IMR-90 (cell line): ENCODE measurements around the gene TENM4. TPM values are rescaled to one million over a fixed set of nuclear protein-coding genes. Genes with fewer than 3 reads are reported as not detected.

Experiments used
- ATAC-seq: fragments of 200-7000 bp; cut with Tn5 transposase; 2 replicates; pipeline ENCODE4 v1.9.1; 2020; ENCODE audit warnings: low read depth, mild to moderate bottlenecking, moderate library complexity
- BruUV-seq: library from RNA; stranded (reverse); fragments of 400-500 nt; replicated peaks from 2 replicates; lab custom pipeline; 2021; lab: Mats Ljungman, UMichigan
- CTCF ChIA-PET: fragments of 300-600 bp; formaldehyde crosslinking; extraction: SDS; loops from one replicate; lab custom pipeline; 2021; ENCODE audit warnings: antibody characterized with exemption; lab: Yijun Ruan, JAX
- POLR2A ChIA-PET: fragments of 300-600 bp; sonication (Branson Sonifier 250); formaldehyde crosslinking; loops from one replicate; lab custom pipeline; 2022; ENCODE audit warnings: antibody characterized with exemption; ENCODE audit not compliant: unreplicated experiment; lab: Charles Lee
- DNase-seq: peaks from one replicate; pipeline ENCODE4 v3.0.0; 2013
- H2AFZ ChIP-seq: replicated peaks from 2 replicates; pipeline ENCODE3; 2013; ENCODE audit warnings: low read length, mild to moderate bottlenecking; ENCODE audit not compliant: poor library complexity
- H2AK5ac ChIP-seq: 2 replicates; pipeline ENCODE4 v1.6.1; 2013; ENCODE audit warnings: low read depth, low read length, inconsistent platforms
- H2AK9ac ChIP-seq: replicated peaks from 2 replicates; pipeline ENCODE3; 2013; ENCODE audit warnings: mild to moderate bottlenecking, low read depth, low read length, moderate library complexity; ENCODE audit not compliant: poor library complexity
- H2BK120ac ChIP-seq: 2 replicates; pipeline ENCODE4 v1.6.1; 2013; ENCODE audit warnings: low read depth, low read length, inconsistent platforms
- H2BK15ac ChIP-seq: 3 replicates; pipeline ENCODE4 v1.6.1; 2013; ENCODE audit warnings: low read depth, low read length, inconsistent platforms
- H2BK20ac ChIP-seq: 2 replicates; pipeline ENCODE4 v1.6.1; 2013; ENCODE audit warnings: low read depth, mild to moderate bottlenecking, inconsistent platforms, low read length, moderate library complexity
- H2BK5ac ChIP-seq: 2 replicates; pipeline ENCODE4 v1.6.1; 2013; ENCODE audit warnings: mild to moderate bottlenecking, low read depth, low read length, inconsistent platforms; ENCODE audit not compliant: poor library complexity, severe bottlenecking
- H3K14ac ChIP-seq: replicated peaks from 2 replicates; pipeline ENCODE4 v1.6.1; 2013; ENCODE audit warnings: low read depth, low read length, inconsistent platforms
- H3K18ac ChIP-seq: 2 replicates; pipeline ENCODE4 v1.6.1; 2013; ENCODE audit warnings: low read depth, low read length, control low read depth
- H3K23ac ChIP-seq: 2 replicates; pipeline ENCODE4 v1.6.1; 2013; ENCODE audit warnings: low read depth, low read length, inconsistent platforms
- H3K27ac ChIP-seq: 2 replicates; pipeline ENCODE4 v1.5.1; 2013; ENCODE audit warnings: mild to moderate bottlenecking, control low read depth, low read length; ENCODE audit not compliant: insufficient read depth
- H3K27me3 ChIP-seq: 2 replicates; pipeline ENCODE4 v1.6.1; 2013; ENCODE audit warnings: low read length; ENCODE audit not compliant: control insufficient read depth, insufficient read depth
- H3K36me3 ChIP-seq: 2 replicates; pipeline ENCODE4 v1.6.1; 2013; ENCODE audit warnings: low read length, mixed read lengths; ENCODE audit not compliant: control insufficient read depth, insufficient read depth
- H3K4ac ChIP-seq: 2 replicates; pipeline ENCODE4 v1.6.1; 2013; ENCODE audit warnings: low read depth, low read length, inconsistent platforms
- H3K4me1 ChIP-seq: 2 replicates; pipeline ENCODE4 v1.6.1; 2013; ENCODE audit warnings: low read length, mixed read lengths; ENCODE audit not compliant: control insufficient read depth, insufficient read depth
- H3K4me2 ChIP-seq: 2 replicates; pipeline ENCODE4 v1.6.1; 2013; ENCODE audit warnings: low read depth, mild to moderate bottlenecking, control low read depth, low read length, moderate library complexity
- H3K4me3 ChIP-seq: 2 replicates; pipeline ENCODE4 v1.5.1; 2013; ENCODE audit warnings: low read depth, mild to moderate bottlenecking, control low read depth, low read length, moderate library complexity; ENCODE audit not compliant: insufficient read depth
- H3K56ac ChIP-seq: 2 replicates; pipeline ENCODE4 v1.6.1; 2013; ENCODE audit warnings: low read length, inconsistent platforms; ENCODE audit not compliant: insufficient read depth; ENCODE audit errors: extremely low read depth
- H3K79me1 ChIP-seq, 2 experiments: 2 replicates each; pipeline ENCODE4 v1.6.1; 2013; ENCODE audit warnings: low read length in 2 of 2, inconsistent platforms in 1 of 2, low read depth in 1 of 2
- H3K9ac ChIP-seq: 2 replicates; pipeline ENCODE4 v1.6.1; 2013; ENCODE audit warnings: low read depth, low read length, control low read depth
- H3K9me1 ChIP-seq: 2 replicates; pipeline ENCODE4 v1.6.1; 2013; ENCODE audit warnings: low read length, inconsistent platforms; ENCODE audit not compliant: insufficient read depth
- H3K9me3 ChIP-seq: 2 replicates; pipeline ENCODE4 v1.6.1; 2013; ENCODE audit warnings: low read length; ENCODE audit not compliant: control insufficient read depth, insufficient read depth
- H4K20me1 ChIP-seq: 2 replicates; pipeline ENCODE4 v1.6.1; 2013; ENCODE audit warnings: low read length, inconsistent platforms; ENCODE audit not compliant: insufficient read depth
- H4K5ac ChIP-seq: 2 replicates; pipeline ENCODE4 v1.6.1; 2013; ENCODE audit warnings: mild to moderate bottlenecking, low read depth, low read length, control low read depth
- H4K8ac ChIP-seq, 2 experiments: 2 replicates each; pipeline ENCODE4 v1.6.1; 2013; ENCODE audit warnings: low read depth in 2 of 2, low read length in 2 of 2, control low read depth in 1 of 2, inconsistent platforms in 1 of 2
- H4K91ac ChIP-seq: 2 replicates; pipeline ENCODE4 v1.6.1; 2013; ENCODE audit warnings: low read depth, low read length, inconsistent platforms; ENCODE audit not compliant: insufficient read depth
- BHLHE40 ChIP-seq: fragments of 150-350 bp; IDR thresholded peaks from 2 replicates; pipeline ENCODE4 v1.6.1; 2016; ENCODE audit warnings: mild to moderate bottlenecking, low read depth, low read length
- CEBPB ChIP-seq: IDR thresholded peaks from 2 replicates; pipeline ENCODE4 v1.6.1; 2012; ENCODE audit warnings: low read depth, low read length, improper control_type of control experiment
- CHD1 ChIP-seq: IDR thresholded peaks from 2 replicates; pipeline ENCODE4 v1.6.1; 2012; ENCODE audit warnings: low read depth, low read length, improper control_type of control experiment
- FOS ChIP-seq: fragments of 150-350 bp; IDR thresholded peaks from 2 replicates; pipeline ENCODE4 v1.6.1; 2016; ENCODE audit warnings: low read depth, low read length
- MAFK ChIP-seq: IDR thresholded peaks from 2 replicates; pipeline ENCODE4 v1.6.1; 2012; ENCODE audit warnings: low read depth, low read length, improper control_type of control experiment
- MAZ ChIP-seq: IDR thresholded peaks from 2 replicates; pipeline ENCODE4 v1.6.1; 2012; ENCODE audit warnings: low read depth, mild to moderate bottlenecking, low read length, improper control_type of control experiment, moderate library complexity, borderline replicate concordance
- MXI1 ChIP-seq: IDR thresholded peaks from 2 replicates; pipeline ENCODE4 v1.6.1; 2012; ENCODE audit warnings: low read depth, mild to moderate bottlenecking, low read length, moderate library complexity, borderline replicate concordance
- POLR2A ChIP-seq: IDR thresholded peaks from 2 replicates; pipeline ENCODE4 v1.6.1; 2012; ENCODE audit warnings: mild to moderate bottlenecking, low read depth, low read length
- RCOR1 ChIP-seq: IDR thresholded peaks from 2 replicates; pipeline ENCODE4 v1.6.1; 2012; ENCODE audit warnings: mild to moderate bottlenecking, low read length, improper control_type of control experiment; ENCODE audit not compliant: insufficient replicate concordance
- RFX5 ChIP-seq: IDR thresholded peaks from 2 replicates; pipeline ENCODE4 v1.8.0; 2012; ENCODE audit warnings: low read depth, mild to moderate bottlenecking, low read length, moderate library complexity
- USF2 ChIP-seq: fragments of 150-350 bp; IDR thresholded peaks from 2 replicates; pipeline ENCODE4 v1.6.1; 2017; ENCODE audit warnings: mild to moderate bottlenecking, antibody characterized with exemption, low read length, low read depth
- dilution Hi-C: fragments of 300-500 bp; cut with HindIII; formaldehyde crosslinking; loops from one replicate; pipeline ENCODE4 v1.14.3; 2018; ENCODE audit warnings: low sequenced_read_pairs; ENCODE audit not compliant: unreplicated experiment
- in situ Hi-C: fragments of 300-500 bp; cut with MboI; formaldehyde crosslinking; loops from 3 replicates; pipeline ENCODE4 v1.14.3; 2019; ENCODE audit warnings: low sequenced_read_pairs, inconsistent platforms, mixed read lengths
- intact Hi-C: fragments of 100-400 bp; cut with micrococcal nuclease; formaldehyde crosslinking; loops from 2 replicates; pipeline ENCODE4 v1.10.0; 2022
- polyA plus RNA-seq, 3 experiments: library from polyadenylated mRNA; depleted of rRNA; stranded (reverse); fragments of >200 nt; gene quantifications; 2 replicates each; pipeline ENCODE4 v1.2.3, GENCODE V29; 2012; ENCODE audit warnings: low replicate concordance in 1 of 3
- total RNA-seq: library from RNA; depleted of rRNA; stranded (reverse); fragments of >200 nt; gene quantifications from 2 replicates; pipeline ENCODE4 v1.2.3, GENCODE V29; 2012
- TF ChIP-seq, protein P1 (sequence below): conservative IDR thresholded peaks from 2 replicates; pipeline ENCODE4 v1.5.1; 2012; ENCODE audit warnings: mild to moderate bottlenecking, low read depth, low read length, improper control_type of control experiment

Gene TENM4
- total and polyA plus RNA-seq, 2 of the 4 experiments (the other 2 are of a cell fraction) = 7.4 to 9.0 TPM

DNA sequence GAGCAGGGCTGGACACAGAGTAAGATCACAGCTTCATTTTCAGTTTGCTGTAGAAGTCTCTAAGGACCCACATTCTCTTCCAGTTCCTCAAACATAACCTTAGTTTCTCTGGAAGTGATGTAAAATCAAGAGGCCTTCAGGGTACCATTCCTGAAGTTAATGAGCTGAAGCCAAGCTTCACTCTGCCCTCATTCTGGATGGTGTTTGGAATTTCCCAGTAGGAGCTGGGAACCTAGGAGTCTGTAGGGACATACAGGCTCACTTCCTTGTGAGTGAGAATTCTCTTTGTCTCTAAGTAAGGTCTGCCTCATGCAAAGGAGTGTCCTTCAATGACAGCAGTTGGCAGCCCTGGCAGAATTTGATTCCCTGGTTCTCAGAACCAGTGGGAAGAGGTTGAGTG is 723.8 kb downstream of the TENM4 start:
- H3K27me3 ChIP-seq = no peaks in the 10 kb centered on the region
- H4K91ac ChIP-seq = 0 out of 2 replicates have a peak overlapping the region, but pooled peaks have one; percentile 6
- 0 out of 2 replicates have a peak overlapping the region, but pooled peaks have one; percentile 2 for H2BK120ac ChIP-seq
- intact Hi-C loops (loop anchor here (5.0 kb wide), 1 partner anchor 385 kb away; no protein-coding TSS in a partner anchor), in situ Hi-C loops (no loop called here), dilution Hi-C loops (no loop called here)
- DNase-seq (no peak), ATAC-seq (no peak)
- H3K9me1 ChIP-seq = peaks cover 3% of the 10 kb centered on the region; the same call in 1 of the 2 replicates
- no peak overlapping the region for H2BK5ac ChIP-seq
- H3K56ac ChIP-seq = no peak overlapping the region
- H3K14ac ChIP-seq = no peak overlapping the region; the same call in 1 of the 2 replicates
- H3K9me3 ChIP-seq = no peaks in the 10 kb centered on the region
- H3K79me1 ChIP-seq = no peaks in the 10 kb centered on the region
- H3K9ac ChIP-seq = no peak overlapping the region
- H3K4me2 ChIP-seq = no peak overlapping the region
- H3K18ac ChIP-seq = no peak overlapping the region
- H2BK20ac ChIP-seq = 0 out of 2 replicates have a peak overlapping the region, but pooled peaks have one; percentile 30
- H2AK5ac ChIP-seq = 0 out of 2 replicates have a peak overlapping the region, but pooled peaks have one; percentile 25
- no peak overlapping the region for H3K27ac ChIP-seq
- ChIA-PET CTCF (interaction anchor here (1.5 to 1.9 kb wide), 2 partner anchors 18 to 96 kb away, joined by 4 read pairs; no protein-coding TSS in a partner anchor), POLR2A (no interaction called here)
- H4K5ac ChIP-seq = no peak overlapping the region
- H4K20me1 ChIP-seq = no peaks in the 10 kb centered on the region
- H2AK9ac ChIP-seq = no peak overlapping the region
- H3K36me3 ChIP-seq = peaks cover 3% of the 10 kb centered on the region; the same call in 1 of the 2 replicates
- H3K4me3 ChIP-seq = no peak overlapping the region
- H2AFZ ChIP-seq = no peak overlapping the region
- H3K4ac ChIP-seq = peak overlapping the region; percentile 8; the same call in 1 of the 2 replicates
- TF ChIP-seq CEBPB = no peak
- TF ChIP-seq USF2 = no peak
- TF ChIP-seq MAFK = no peak
- no peak for TF ChIP-seq MAZ
- TF ChIP-seq, protein P1, sequence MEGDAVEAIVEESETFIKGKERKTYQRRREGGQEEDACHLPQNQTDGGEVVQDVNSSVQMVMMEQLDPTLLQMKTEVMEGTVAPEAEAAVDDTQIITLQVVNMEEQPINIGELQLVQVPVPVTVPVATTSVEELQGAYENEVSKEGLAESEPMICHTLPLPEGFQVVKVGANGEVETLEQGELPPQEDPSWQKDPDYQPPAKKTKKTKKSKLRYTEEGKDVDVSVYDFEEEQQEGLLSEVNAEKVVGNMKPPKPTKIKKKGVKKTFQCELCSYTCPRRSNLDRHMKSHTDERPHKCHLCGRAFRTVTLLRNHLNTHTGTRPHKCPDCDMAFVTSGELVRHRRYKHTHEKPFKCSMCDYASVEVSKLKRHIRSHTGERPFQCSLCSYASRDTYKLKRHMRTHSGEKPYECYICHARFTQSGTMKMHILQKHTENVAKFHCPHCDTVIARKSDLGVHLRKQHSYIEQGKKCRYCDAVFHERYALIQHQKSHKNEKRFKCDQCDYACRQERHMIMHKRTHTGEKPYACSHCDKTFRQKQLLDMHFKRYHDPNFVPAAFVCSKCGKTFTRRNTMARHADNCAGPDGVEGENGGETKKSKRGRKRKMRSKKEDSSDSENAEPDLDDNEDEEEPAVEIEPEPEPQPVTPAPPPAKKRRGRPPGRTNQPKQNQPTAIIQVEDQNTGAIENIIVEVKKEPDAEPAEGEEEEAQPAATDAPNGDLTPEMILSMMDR = no peak
- no peak for TF ChIP-seq FOS
- no peak for TF ChIP-seq BHLHE40
- TF ChIP-seq RCOR1 = no peak
- TF ChIP-seq MXI1 = no peak
- TF ChIP-seq POLR2A = no peak
- TF ChIP-seq RFX5 = no peak
- no peak for TF ChIP-seq CHD1
- no peak overlapping the region for H3K23ac ChIP-seq
- H4K8ac ChIP-seq = no peak overlapping the region
- peak overlapping the region; percentile 77; the same call in 2 of the 3 replicates for H2BK15ac ChIP-seq
- H3K4me1 ChIP-seq = peaks cover 4% of the 10 kb centered on the region; the same call in 1 of the 2 replicates
- BruUV-seq = no TSS peak
